Osteoblast (primary cell): ENCODE measurements around the gene ARHGAP12. TPM values are rescaled to one million over a fixed set of nuclear protein-coding genes. Genes with fewer than 3 reads are reported as not detected.

Source experiments
- DNase-seq: peaks from one replicate; pipeline ENCODE4 v3.0.0; 2011; ENCODE audit warnings: low spot score, mixed read lengths; ENCODE audit not compliant: insufficient read length; ENCODE audit errors: missing footprints
- H2AFZ ChIP-seq: 2 replicates; pipeline ENCODE4 v1.6.0; 2011; ENCODE audit warnings: mild to moderate bottlenecking, low read length
- H3K27ac ChIP-seq: 2 replicates; pipeline ENCODE4 v1.5.1; 2011; ENCODE audit warnings: mild to moderate bottlenecking, low read depth, low read length, moderate library complexity
- H3K27me3 ChIP-seq: 2 replicates; pipeline ENCODE4 v1.6.0; 2012; ENCODE audit warnings: mild to moderate bottlenecking, control low read depth, inconsistent platforms, low read length, moderate library complexity; ENCODE audit not compliant: insufficient read depth
- H3K36me3 ChIP-seq: 2 replicates; pipeline ENCODE4 v1.5.1; 2011; ENCODE audit warnings: mild to moderate bottlenecking, low read length, control low read depth, moderate library complexity; ENCODE audit not compliant: insufficient read depth
- H3K4me1 ChIP-seq: 2 replicates; pipeline ENCODE4 v1.5.1; 2011; ENCODE audit warnings: mild to moderate bottlenecking, low read length, control low read depth, moderate library complexity; ENCODE audit not compliant: insufficient read depth
- H3K4me2 ChIP-seq: 2 replicates; pipeline ENCODE4 v1.6.0; 2011; ENCODE audit warnings: mild to moderate bottlenecking, low read length; ENCODE audit not compliant: insufficient read depth
- H3K4me3 ChIP-seq: fragments of 200-600 bp; sonication (generic); 3 replicates; pipeline ENCODE4 v1.5.1; 2012; ENCODE audit warnings: mild to moderate bottlenecking, low read length, inconsistent platforms; ENCODE audit not compliant: insufficient read depth
- H3K79me2 ChIP-seq: 2 replicates; pipeline ENCODE4 v1.6.0; 2012; ENCODE audit warnings: mild to moderate bottlenecking, low read length, control low read depth, inconsistent platforms; ENCODE audit not compliant: insufficient read depth
- H3K9me3 ChIP-seq: 2 replicates; pipeline ENCODE4 v1.5.1; 2011; ENCODE audit warnings: low read depth, low read length, control low read depth
- H4K20me1 ChIP-seq: 2 replicates; pipeline ENCODE4 v1.6.0; 2012; ENCODE audit warnings: mild to moderate bottlenecking, low read length, control low read depth; ENCODE audit not compliant: insufficient read depth
- CTCF ChIP-seq: IDR thresholded peaks from 2 replicates; pipeline ENCODE4 v1.5.1; 2011; ENCODE audit warnings: mild to moderate bottlenecking, low read depth, low read length, moderate library complexity; ENCODE audit errors: extremely low read depth
- total RNA-seq: library from RNA; depleted of rRNA; stranded (reverse); fragments of >200 nt; gene quantifications from 2 replicates; pipeline ENCODE4 v1.2.3, GENCODE V29; 2012

Gene ARHGAP12
- total RNA-seq, 1 donor = 76.0 TPM

GRCh38 chr10:31760674-31761081, 168.0 kb downstream of the ARHGAP12 start:
- H3K27me3 ChIP-seq = no peaks in the 10 kb centered on the region
- H3K36me3 ChIP-seq = no peaks in the 10 kb centered on the region
- TF ChIP-seq CTCF = no peak
- peak overlapping the region; percentile 71 for H3K4me2 ChIP-seq
- H3K27ac ChIP-seq = peak overlapping the region; percentile 67
- peak overlapping the region; percentile 45 for H3K4me3 ChIP-seq
- H3K9me3 ChIP-seq = no peaks in the 10 kb centered on the region
- peak; percentile 85 for DNase-seq
- H3K4me1 ChIP-seq = peaks cover 10% of the 10 kb centered on the region
- H3K79me2 ChIP-seq = no peaks in the 10 kb centered on the region
- peak overlapping the region; percentile 91 for H2AFZ ChIP-seq
- no peaks in the 10 kb centered on the region for H4K20me1 ChIP-seq

GRCh38 chr10:31759799-31760626, 168.6 kb downstream of the ARHGAP12 start:
- H3K36me3 ChIP-seq = no peaks in the 10 kb centered on the region
- H3K27me3 ChIP-seq = no peaks in the 10 kb centered on the region
- H3K27ac ChIP-seq = peak overlapping the region; percentile 82
- TF ChIP-seq CTCF = no peak
- H3K79me2 ChIP-seq = no peaks in the 10 kb centered on the region
- peak; percentile 99 for DNase-seq
- H3K4me2 ChIP-seq = peak overlapping the region; percentile 84
- peak overlapping the region; percentile 91 for H2AFZ ChIP-seq
- no peaks in the 10 kb centered on the region for H3K9me3 ChIP-seq
- peaks cover 14% of the 10 kb centered on the region for H3K4me1 ChIP-seq
- H4K20me1 ChIP-seq = no peaks in the 10 kb centered on the region
- peak overlapping the region; percentile 90 for H3K4me3 ChIP-seq

- Histone ChIP-seq H3K36me3 (no peaks in the 10 kb centered on the region), H2AFZ (peak overlapping the region; percentile 85), H3K4me3 (peak overlapping the region; percentile 90), H3K27ac (peak overlapping the region; percentile 82), H3K9me3 (no peaks in the 10 kb centered on the region), H4K20me1 (no peaks in the 10 kb centered on the region), H3K27me3 (no peaks in the 10 kb centered on the region), H3K4me2 (peak overlapping the region; percentile 84), H3K79me2 (no peaks in the 10 kb centered on the region), H3K4me1 (peaks cover 20% of the 10 kb centered on the region)
- TF ChIP-seq CTCF = no peak
- DNase-seq = peak; percentile 67
Measured at GRCh38 chr10:31759124-31759798, 169.4 kb downstream of the ARHGAP12 start.

- DNase-seq = no peak
- no peak for TF ChIP-seq CTCF
- Histone ChIP-seq H3K4me1 (peaks cover 20% of the 10 kb centered on the region), H2AFZ (no peak overlapping the region), H3K36me3 (no peaks in the 10 kb centered on the region), H3K27me3 (no peaks in the 10 kb centered on the region), H3K9me3 (no peaks in the 10 kb centered on the region), H3K27ac (no peak overlapping the region), H3K4me3 (no peak overlapping the region), H3K79me2 (no peaks in the 10 kb centered on the region), H3K4me2 (no peak overlapping the region), H4K20me1 (no peaks in the 10 kb centered on the region)
Measured at GRCh38 chr10:31758495-31758894, 170.1 kb downstream of the ARHGAP12 start.
